ENCODE results near the gene RBM17. TPM values are rescaled to one million over a fixed set of nuclear protein-coding genes. Genes with fewer than 3 reads are reported as not detected.
A peak's percentile ranks its signal among the peaks of the same experiment; 100 is the strongest.
"Not testable (repeated sequence)": the region's sequence is repeated elsewhere in the genome, so short reads cannot be mapped to it uniquely, and the experiment has no call there.

RBM17 gene
- total RNA-seq, 1 donor from 2014 or later = 69.5 TPM

- no peak for DNase-seq (ENCODE audit: low read depth, low spot score)
Measured at GRCh38 chr10:6110136-6110535, 21.3 kb downstream of the RBM17 start.

GRCh38 chr10:6112893-6113292 is 24.1 kb downstream of the RBM17 start:
- DNase-seq (ENCODE audit: low read depth, low spot score) = no peak

- DNase-seq (ENCODE audit: low read depth, low spot score) = no peak
Measured at GRCh38 chr10:6114299-6114698, 25.5 kb downstream of the RBM17 start.

- peak; percentile 63 for DNase-seq (ENCODE audit: low read depth, low spot score)
Measured at GRCh38 chr10:6114805-6115341, 26.0 kb downstream of the RBM17 start.

GRCh38 chr10:6115411-6115810 is 26.6 kb downstream of the RBM17 start:
- no peak for DNase-seq (ENCODE audit: low read depth, low spot score)

- no peak for DNase-seq (ENCODE audit: low read depth, low spot score)
Measured at GRCh38 chr10:6115824-6116350, 27.1 kb downstream of the RBM17 start.

- no peak for DNase-seq (ENCODE audit: low read depth, low spot score)
Measured at GRCh38 chr10:6116806-6117205, 28.0 kb downstream of the RBM17 start.

- no peak for DNase-seq (ENCODE audit: low read depth, low spot score)
Measured at GRCh38 chr10:6117711-6118110, 28.9 kb downstream of the RBM17 start.

- DNase-seq (ENCODE audit: low read depth, low spot score) = no peak
Measured at GRCh38 chr10:6119423-6119822, 30.6 kb downstream of the RBM17 start.

GRCh38 chr10:6119962-6120361 is 31.1 kb downstream of the RBM17 start:
- no peak for DNase-seq (ENCODE audit: low read depth, low spot score)

GRCh38 chr10:6120691-6121090 is 31.9 kb downstream of the RBM17 start:
- no peak for DNase-seq (ENCODE audit: low read depth, low spot score)

GRCh38 chr10:6121146-6121545 is 32.3 kb downstream of the RBM17 start:
- DNase-seq (ENCODE audit: low read depth, low spot score) = no peak

GRCh38 chr10:6123532-6123931 is 34.7 kb downstream of the RBM17 start:
- DNase-seq (ENCODE audit: low read depth, low spot score) = no peak

- no peak for DNase-seq (ENCODE audit: low read depth, low spot score)
Measured at GRCh38 chr10:6124666-6125065, 35.8 kb downstream of the RBM17 start.

GRCh38 chr10:6127461-6127860 is 38.6 kb downstream of the RBM17 start:
- not testable (repeated sequence) for DNase-seq (ENCODE audit: low read depth, low spot score)

GRCh38 chr10:6128087-6128486 is 39.3 kb downstream of the RBM17 start:
- no peak for DNase-seq (ENCODE audit: low read depth, low spot score)

GRCh38 chr10:6128591-6129251 is 39.9 kb downstream of the RBM17 start:
- DNase-seq (ENCODE audit: low read depth, low spot score) = no peak

GRCh38 chr10:6130848-6131470 is 42.1 kb downstream of the RBM17 start:
- DNase-seq (ENCODE audit: low read depth, low spot score) = no peak

GRCh38 chr10:6133331-6134098 is 44.7 kb downstream of the RBM17 start:
- DNase-seq (ENCODE audit: low read depth, low spot score) = no peak

- DNase-seq (ENCODE audit: low read depth, low spot score) = no peak
Measured at GRCh38 chr10:6134099-6134823, 45.4 kb downstream of the RBM17 start.

- no peak for DNase-seq (ENCODE audit: low read depth, low spot score)
Measured at GRCh38 chr10:6135039-6135438, 46.2 kb downstream of the RBM17 start.
